NCI-H69 (cell line): Measurements from ENCODE around the gene IFT172.
A peak's percentile ranks its signal among the peaks of the same experiment; 100 is the strongest.

Experiments used
- DNase-seq: peaks from one replicate; lab custom pipeline; 2025; lab: John Stamatoyannopoulos, UW

The IFT172 gene

DNA sequence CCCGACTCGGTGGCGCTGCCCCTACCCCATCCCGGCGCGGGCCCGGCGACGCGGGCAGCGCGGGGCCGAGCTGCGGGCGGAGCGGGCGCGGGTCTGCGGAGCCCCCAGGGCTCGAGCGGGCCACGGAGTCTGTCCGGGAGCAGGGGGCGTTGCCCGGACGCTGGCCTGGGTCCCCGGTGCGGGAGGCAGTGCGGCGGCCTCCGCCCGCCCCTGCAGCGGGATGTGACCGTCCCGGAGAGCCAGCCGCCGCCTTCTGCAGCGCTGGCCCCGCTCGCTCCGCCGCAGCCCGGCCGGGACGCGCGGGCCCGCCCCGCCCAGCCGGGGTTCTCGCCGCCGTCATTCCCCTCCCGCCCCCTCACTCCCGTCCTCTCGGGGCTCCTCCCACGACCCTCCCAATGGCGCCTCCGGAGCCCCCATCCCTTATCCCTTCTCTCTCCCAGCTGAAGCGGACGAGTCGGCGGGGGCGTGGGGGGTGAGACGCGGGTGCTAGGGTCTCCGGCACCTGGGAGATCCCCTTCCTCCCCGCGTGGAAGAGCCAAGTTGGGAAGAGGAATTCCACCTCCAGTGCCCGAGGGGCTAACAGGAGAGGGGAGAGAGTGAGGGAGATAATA is 5.5 kb upstream of the IFT172 start, which contains the start of gene FNDC4:
FNDC4 (minus strand) TSS at position 257 of the 611 bp plus-strand sequence. CDS start 521 bp downstream, outside the sequence.
- no peak for DNase-seq

- no peak for DNase-seq
Observed at GRCh38 chr2:27494284-27494943, 4.9 kb upstream of the IFT172 start.

GRCh38 chr2:27493948-27494283 is 4.4 kb upstream of the IFT172 start:
- no peak for DNase-seq

DNA sequence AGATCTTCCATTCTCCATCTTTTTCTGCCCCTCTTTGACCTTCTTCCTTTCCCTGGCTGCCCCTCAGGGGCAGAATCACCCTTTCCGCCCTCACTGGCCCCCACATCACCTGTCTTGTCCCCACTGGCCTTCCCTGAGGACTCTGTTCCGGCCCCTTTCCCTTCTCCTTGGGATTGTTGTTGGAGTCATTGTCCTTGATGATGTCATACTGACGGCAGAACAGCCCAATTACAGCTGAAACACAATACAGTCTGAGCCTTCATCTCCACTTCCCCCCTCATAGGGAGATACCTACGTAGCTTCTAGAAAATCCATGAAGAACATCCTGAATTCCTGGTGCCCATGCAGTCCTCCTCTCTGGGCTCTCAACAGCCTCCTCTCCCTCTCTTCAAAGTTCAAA is 3.0 kb upstream of the IFT172 start:
- no peak for DNase-seq

GRCh38 chr2:27489118-27489497 is 435 bp downstream of the IFT172 start:
- peak; percentile 62 for DNase-seq

DNA sequence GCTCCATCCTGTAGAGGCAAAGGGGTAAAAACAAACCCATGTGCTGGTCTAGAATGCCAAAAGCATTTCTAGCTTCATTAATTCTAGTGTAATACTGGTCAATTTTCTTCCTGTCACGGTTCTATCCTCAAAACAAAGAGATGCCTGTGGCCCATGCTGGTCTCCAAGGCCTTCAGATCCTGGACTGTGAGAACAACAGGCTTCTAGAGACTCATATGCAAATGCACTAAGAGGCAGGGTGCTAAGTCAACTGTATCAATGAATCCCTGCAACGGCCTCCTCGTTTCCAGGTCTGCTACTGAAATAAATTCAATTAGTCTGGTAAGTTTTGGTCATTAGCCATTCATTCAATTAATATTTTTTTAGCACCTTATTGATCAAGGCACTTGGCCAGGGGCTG is 4.0 kb downstream of the IFT172 start:
- DNase-seq: no peak

DNA sequence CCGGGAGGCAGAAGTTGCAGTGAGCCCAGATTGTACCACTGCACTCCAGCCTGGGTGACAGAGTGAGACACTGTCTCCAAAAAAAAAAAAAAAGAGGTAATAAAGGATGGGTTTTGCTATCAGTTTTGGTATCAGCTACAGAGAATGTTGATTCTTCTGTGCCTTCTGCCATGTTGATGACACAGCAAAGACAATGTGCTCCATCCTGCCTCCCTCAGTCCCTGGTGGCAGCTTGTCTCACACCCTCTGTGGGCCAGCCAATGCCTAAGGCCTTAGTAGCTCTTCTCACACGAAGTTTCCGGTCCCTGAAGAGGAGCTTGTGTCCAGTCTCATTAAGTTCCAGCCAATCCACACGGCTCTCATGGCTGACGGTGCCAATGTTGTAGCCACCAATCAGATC is 17.6 kb downstream of the IFT172 start:
- no peak for DNase-seq

- DNase-seq: no peak
Observed at GRCh38 chr2:27464443-27464842, 25.1 kb downstream of the IFT172 start.

DNA sequence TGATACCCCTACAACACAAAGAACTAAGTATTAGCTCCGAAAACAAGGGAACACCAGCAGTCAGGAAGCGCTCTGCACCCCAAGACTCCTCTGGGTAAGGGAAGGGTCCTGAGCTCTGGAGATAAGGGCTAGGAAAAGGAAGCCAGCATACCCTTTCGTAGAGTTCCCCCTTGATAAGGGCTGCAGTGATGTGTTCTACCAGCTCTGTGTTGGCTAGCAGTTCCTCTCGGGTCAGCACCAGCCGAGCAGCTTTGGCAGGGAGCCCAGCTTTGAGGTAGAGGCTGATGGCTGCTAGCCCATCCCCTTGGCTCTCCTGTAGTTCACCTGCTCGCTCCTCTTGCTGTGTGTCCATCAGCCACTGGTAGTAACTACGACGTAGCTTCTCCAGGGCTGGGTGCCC is 28.4 kb downstream of the IFT172 start:
- DNase-seq: no peak

DNA sequence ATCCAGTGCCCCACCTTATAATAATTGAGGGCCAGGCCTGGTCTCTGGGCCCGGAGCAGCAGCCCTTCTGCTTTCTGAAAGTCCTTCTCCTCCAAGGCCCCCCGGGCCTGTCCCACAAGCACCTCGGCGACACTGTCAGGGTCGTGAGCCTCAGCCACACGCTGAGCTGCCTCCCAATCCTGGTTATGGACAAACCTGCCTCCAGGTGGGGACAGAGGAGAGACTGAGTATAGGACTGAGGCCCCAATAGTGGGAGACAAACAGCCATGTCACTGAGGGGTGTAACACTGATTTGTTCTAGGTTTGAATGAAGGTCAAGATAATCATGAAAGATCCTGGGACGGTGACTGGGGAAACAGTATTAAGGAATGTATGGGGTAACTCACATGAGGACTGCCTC is 35.6 kb downstream of the IFT172 start:
- no peak for DNase-seq

- no peak for DNase-seq
Observed at GRCh38 chr2:27451095-27451494, 38.4 kb downstream of the IFT172 start.

- peak; percentile 64 for DNase-seq
Observed at GRCh38 chr2:27448381-27448780, 41.2 kb downstream of the IFT172 start.

- DNase-seq: peak; percentile 25
Observed at GRCh38 chr2:27446057-27446456, 43.5 kb downstream of the IFT172 start.

GRCh38 chr2:27445615-27446014 is 43.9 kb downstream of the IFT172 start:
- no peak for DNase-seq

- DNase-seq: no peak
Observed at GRCh38 chr2:27445155-27445554, 44.4 kb downstream of the IFT172 start.

- DNase-seq: no peak
Observed at GRCh38 chr2:27442920-27443282, 46.6 kb downstream of the IFT172 start.

DNA sequence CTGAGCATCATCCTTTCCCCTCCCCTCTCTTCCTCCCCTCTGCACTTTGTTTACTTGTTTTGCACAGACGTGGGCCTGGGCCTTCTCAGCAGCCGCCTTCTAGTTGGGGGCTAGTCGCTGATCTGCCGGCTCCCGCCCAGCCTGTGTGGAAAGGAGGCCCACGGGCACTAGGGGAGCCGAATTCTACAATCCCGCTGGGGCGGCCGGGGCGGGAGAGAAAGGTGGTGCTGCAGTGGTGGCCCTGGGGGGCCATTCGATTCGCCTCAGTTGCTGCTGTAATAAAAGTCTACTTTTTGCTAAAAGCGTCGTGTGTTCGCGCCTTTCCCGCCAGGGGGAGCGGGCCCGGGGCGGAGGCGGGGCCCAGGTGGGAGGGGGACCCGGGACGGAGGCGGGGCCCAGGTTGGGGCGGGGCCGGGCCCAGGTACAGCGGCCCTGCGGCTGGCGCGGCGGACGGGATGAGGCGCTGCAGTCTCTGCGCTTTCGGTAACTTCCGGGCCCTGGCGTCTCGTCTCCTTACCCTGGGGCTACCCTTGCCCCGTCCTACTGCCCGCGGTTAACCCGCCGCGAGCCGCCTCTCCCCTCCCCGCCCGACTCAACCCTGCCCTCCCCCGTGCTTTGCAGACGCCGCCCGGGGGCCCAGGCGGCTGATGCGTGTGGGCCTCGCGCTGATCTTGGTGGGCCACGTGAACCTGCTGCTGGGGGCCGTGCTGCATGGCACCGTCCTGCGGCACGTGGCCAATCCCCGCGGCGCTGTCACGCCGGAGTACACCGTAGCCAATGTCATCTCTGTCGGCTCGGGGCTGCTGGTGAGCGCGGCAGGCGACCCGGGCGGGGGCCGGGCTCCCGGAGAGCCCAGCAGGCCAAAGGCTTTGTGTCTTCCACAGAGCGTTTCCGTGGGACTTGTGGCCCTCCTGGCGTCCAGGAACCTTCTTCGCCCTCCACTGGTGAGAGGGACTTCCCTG is 47.3 kb downstream of the IFT172 start, which contains the start of gene KRTCAP3:
KRTCAP3 (plus strand) TSS at position 424 of the 962 bp plus-strand sequence; CDS start at position 456, 32 bp downstream.
- DNase-seq: peak; percentile 84

DNA sequence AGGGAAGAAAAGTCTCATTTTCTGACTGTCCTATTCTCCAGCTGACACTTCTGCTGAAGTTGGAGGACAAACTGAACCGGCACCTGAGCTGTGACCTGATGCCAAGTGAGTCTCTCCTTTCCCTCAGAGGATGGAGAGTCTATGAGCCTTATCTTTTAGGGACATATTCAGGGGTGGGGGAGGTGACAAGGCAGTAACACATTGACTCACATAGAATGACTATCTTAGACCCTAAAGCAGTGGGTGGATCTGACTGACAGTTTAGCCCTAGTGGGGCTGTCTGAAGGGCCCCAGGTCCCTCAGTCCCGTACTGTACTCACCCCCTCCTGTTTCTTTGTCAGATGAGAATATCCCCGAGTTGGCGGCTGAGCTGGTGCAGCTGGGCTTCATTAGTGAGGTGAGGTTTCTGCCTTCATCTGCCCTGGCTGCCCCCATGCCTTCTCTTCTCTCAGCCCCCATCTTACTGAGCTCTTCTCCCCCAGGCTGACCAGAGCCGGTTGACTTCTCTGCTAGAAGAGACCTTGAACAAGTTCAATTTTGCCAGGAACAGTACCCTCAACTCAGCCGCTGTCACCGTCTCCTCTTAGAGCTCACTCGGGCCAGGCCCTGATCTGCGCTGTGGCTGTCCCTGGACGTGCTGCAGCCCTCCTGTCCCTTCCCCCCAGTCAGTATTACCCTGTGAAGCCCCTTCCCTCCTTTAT is 48.2 kb downstream of the IFT172 start:
- no peak for DNase-seq

DNA sequence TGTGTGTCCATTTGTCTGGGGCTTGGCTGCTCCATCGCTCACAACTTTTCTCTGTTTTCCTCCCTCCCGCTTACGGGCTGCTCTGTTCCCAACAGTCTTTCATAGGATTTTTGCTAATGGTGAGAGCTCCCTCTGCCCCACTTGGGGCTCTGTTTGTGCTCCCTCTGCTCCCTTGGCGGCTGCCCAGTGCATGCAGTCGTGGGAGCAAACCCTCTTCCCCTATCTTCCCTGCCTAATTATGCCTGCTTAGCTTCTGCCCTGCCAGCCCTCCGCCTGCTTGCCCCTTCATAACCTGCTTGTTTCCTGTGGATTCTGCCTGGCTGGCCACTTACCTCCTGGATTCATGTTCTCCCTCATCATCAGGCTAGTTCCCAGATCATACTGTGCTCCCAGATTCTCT is 53.9 kb downstream of the IFT172 start:
- DNase-seq: no peak

- DNase-seq: peak; percentile 3
Observed at GRCh38 chr2:27431395-27431794, 58.1 kb downstream of the IFT172 start.

GRCh38 chr2:27428978-27429541 is 60.5 kb downstream of the IFT172 start:
- DNase-seq: peak; percentile 80
